Activated T-helper 2 cell treated with anti-CD3 and anti-CD28 coated beads, Interferon-gamma antibody, Interleukin-2, Interleukin-4, amounts not matched to agents 10 μg/mL and 5 μg/mL and 100 μg/mL, durations not matched to agents 14 hours and 24 hours and 36 hours (primary cell): ENCODE measurements around the gene VSNL1. TPM values are rescaled to one million over a fixed set of nuclear protein-coding genes. Genes with fewer than 3 reads are reported as not detected.
A peak's percentile ranks its signal among the peaks of the same experiment; 100 is the strongest.

Experiments
- DNase-seq: peaks from one replicate; pipeline ENCODE4 v3.0.0; 2021; ENCODE audit warnings: low spot score
- H3K27ac Mint-ChIP-seq: one replicate; pipeline ENCODE4 v1.8.0; 2021; ENCODE audit warnings: mixed read lengths
- H3K27me3 Mint-ChIP-seq: one replicate; pipeline ENCODE4 v1.8.0; 2021; ENCODE audit warnings: low read depth, mixed read lengths
- H3K36me3 Mint-ChIP-seq: one replicate; pipeline ENCODE4 v1.8.0; 2021; ENCODE audit warnings: low read depth, mixed read lengths
- H3K4me1 Mint-ChIP-seq: one replicate; pipeline ENCODE4 v1.8.0; 2021; ENCODE audit warnings: low read depth, mixed read lengths
- H3K4me3 Mint-ChIP-seq: one replicate; pipeline ENCODE4 v1.8.0; 2021; ENCODE audit warnings: low read depth, mild to moderate bottlenecking, moderate library complexity, mixed read lengths
- H3K9me3 Mint-ChIP-seq: one replicate; pipeline ENCODE4 v1.8.0; 2021; ENCODE audit warnings: mixed read lengths
- intact Hi-C: fragments of 100-400 bp; cut with micrococcal nuclease; formaldehyde crosslinking; loops from one replicate; pipeline ENCODE4 v1.15.1; 2023
- total RNA-seq: library from RNA; stranded (reverse); gene quantifications from 2 replicates; pipeline ENCODE4 v1.2.3, GENCODE V29; 2022

Gene VSNL1
- total RNA-seq, 1 donor from 2014 or later = not detected

DNA sequence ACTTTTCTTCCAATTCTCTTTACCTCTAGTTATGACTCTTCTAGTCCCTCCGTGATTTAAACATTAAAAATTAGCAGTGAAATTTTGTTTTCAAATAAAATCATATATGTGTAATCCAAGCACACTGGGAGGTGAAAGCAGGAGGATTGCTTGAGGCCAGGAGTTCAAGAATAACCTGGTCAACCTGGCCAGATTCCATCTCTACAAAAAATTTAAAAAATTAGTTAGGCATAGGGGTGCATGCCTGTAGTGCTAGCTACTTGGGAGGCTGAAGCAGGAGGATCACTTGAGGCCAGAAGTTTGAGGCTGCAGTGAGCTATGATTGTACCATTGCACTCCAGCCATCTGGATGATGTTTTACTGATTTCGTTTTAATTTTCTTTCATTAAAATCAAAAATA, 7.0 kb upstream of the VSNL1 start:
- Mint-ChIP-seq H3K9me3 (no peaks in the 10 kb centered on the region), H3K36me3 (no peaks in the 10 kb centered on the region), H3K27me3 (peaks cover 24% of the 10 kb centered on the region), H3K4me1 (peaks cover 3% of the 10 kb centered on the region), H3K27ac (no peak overlapping the region), H3K4me3 (no peak overlapping the region)
- intact Hi-C loops = no loop called here
- no peak for DNase-seq

DNA sequence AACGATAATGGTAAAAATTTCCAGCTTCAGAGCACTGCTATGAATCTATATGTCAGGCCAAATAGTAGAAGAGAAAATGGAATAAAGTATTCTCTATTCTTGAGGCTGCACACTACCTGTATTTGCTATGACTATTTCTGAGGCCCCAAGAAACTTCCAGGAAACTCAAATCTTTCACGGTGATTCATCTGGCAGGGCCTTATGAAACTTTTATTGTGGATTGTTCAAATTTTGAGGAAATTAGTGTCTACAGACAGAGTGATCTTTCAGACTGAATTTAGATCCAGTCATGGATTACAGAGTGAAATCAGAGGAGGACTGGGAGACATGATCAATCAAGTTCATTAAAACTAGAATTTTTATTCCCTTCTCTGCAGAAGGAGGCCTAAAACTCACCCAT, 4.1 kb upstream of the VSNL1 start:
- Mint-ChIP-seq H3K27ac (no peak overlapping the region), H3K9me3 (no peaks in the 10 kb centered on the region), H3K4me1 (peaks cover 7% of the 10 kb centered on the region), H3K4me3 (no peak overlapping the region), H3K27me3 (peaks cover 49% of the 10 kb centered on the region), H3K36me3 (no peaks in the 10 kb centered on the region)
- no peak for DNase-seq
- intact Hi-C loops = loop anchor here (5.0 kb wide), 2 partner anchors 1594 to 1821 kb away; partner anchors contain the start of genes MYCN and OSR1

DNA sequence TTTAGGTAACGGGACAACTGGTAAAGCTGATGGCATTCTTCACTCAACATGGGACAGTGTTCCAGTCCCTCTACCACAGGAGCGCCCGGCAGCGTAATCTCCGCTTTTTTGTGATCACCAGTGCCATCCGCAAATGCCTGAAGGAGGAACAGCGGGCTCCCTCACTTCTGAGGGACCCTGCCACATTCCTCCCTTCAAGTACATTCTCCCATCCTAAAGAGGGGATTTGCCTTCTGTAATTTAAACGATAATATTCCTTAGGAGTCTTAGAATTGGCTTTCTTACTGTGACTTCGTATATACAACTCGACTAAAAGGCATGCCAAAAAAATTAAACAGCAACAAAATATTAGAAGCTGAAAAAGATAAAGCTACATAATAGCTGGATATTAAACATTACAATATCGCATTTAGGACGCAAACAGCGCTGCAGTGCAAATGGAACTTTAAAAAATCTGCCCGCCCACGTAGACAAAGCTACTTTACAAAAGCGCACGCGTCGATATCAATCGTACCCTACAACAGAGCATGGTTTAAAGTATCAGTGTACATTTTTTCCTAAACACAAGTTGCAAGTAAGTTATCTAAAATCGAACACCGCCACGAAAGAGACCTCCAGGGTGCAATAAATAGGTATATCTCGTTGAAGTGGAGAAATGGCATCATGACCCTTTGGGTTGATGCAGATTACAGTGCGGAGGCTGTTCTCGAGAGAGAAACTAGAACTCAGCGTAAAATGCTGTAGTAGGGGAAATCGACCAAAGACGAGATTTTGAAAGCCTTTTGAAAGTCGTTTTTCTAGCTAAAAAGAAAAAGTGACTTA, 2.3 kb upstream of the VSNL1 start:
- Mint-ChIP-seq H3K36me3 (no peaks in the 10 kb centered on the region), H3K4me1 (peaks cover 8% of the 10 kb centered on the region), H3K27ac (no peak overlapping the region), H3K27me3 (peaks cover 61% of the 10 kb centered on the region), H3K9me3 (no peaks in the 10 kb centered on the region), H3K4me3 (peak overlapping the region; percentile 26)
- DNase-seq = no peak
- intact Hi-C loops = loop anchor here (5.0 kb wide), 2 partner anchors 1596 to 1819 kb away; partner anchors contain the start of genes MYCN and OSR1

GRCh38 chr2:17538844-17539554, 1.5 kb upstream of the VSNL1 start:
- intact Hi-C loops = loop anchor here (5.0 kb wide), 2 partner anchors 1597 to 1818 kb away; partner anchors contain the start of genes MYCN and OSR1
- DNase-seq = no peak
- H3K4me1 Mint-ChIP-seq = peaks cover 8% of the 10 kb centered on the region
- no peaks in the 10 kb centered on the region for H3K9me3 Mint-ChIP-seq
- H3K27ac Mint-ChIP-seq = no peak overlapping the region
- H3K36me3 Mint-ChIP-seq = no peaks in the 10 kb centered on the region
- no peak overlapping the region for H3K4me3 Mint-ChIP-seq
- H3K27me3 Mint-ChIP-seq = peaks cover 66% of the 10 kb centered on the region

- Mint-ChIP-seq H3K9me3 (no peaks in the 10 kb centered on the region), H3K36me3 (no peaks in the 10 kb centered on the region), H3K4me1 (peaks cover 8% of the 10 kb centered on the region), H3K27ac (no peak overlapping the region), H3K27me3 (peaks cover 70% of the 10 kb centered on the region), H3K4me3 (no peak overlapping the region)
- no peak for DNase-seq
- intact Hi-C loops = loop anchor here (5.0 kb wide), 3 partner anchors 338 to 1818 kb away; partner anchors contain the start of genes KCNS3, MYCN and OSR1
These were observed 844 bp upstream of the VSNL1 start for GRCh38 chr2:17539611-17540092.

DNA sequence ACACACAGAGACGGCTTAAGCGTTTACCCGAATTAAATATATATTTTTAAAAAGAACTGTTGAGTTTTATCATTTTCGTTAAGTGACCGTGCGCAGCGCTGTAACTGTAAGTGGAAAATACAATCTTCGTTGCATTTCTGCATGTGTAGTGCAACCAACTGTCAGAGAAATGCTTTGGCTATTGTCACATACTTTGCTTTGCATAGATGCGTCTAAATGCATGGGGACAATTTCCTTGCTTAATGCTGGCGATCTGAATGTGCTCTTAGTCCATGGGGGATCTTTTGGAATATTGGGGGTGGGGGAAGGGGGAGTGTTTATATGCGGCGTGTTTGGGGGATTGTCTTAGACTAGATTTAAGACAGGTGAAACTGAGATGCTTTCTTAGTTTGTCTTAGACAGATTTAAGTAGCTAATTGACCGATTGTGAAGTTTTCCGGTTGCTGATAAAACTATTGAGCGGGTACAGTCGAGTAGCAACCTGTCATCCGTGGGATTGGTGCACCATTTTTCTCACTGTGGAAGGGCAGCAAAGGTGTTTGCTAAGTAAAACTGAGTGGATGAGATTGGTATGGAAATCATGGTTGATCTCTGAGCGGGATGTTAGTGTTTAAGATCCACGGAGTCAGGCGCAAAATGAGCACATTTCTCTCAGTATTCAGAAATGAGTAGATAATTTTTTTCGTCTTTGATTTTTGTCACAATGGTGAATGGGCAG, 476 bp downstream of the VSNL1 start:
- DNase-seq = no peak
- H3K36me3 Mint-ChIP-seq = no peaks in the 10 kb centered on the region
- H3K4me1 Mint-ChIP-seq = peaks cover 8% of the 10 kb centered on the region
- no peaks in the 10 kb centered on the region for H3K9me3 Mint-ChIP-seq
- no peak overlapping the region for H3K4me3 Mint-ChIP-seq
- H3K27me3 Mint-ChIP-seq = peaks cover 65% of the 10 kb centered on the region
- intact Hi-C loops = loop anchor here (5.0 kb wide), 1 partner anchor 336 kb away; the partner anchor contains the start of gene KCNS3
- no peak overlapping the region for H3K27ac Mint-ChIP-seq

GRCh38 chr2:17541531-17541950, 1.0 kb downstream of the VSNL1 start:
- H3K4me1 Mint-ChIP-seq = peaks cover 8% of the 10 kb centered on the region
- H3K9me3 Mint-ChIP-seq = no peaks in the 10 kb centered on the region
- intact Hi-C loops = loop anchor here (5.0 kb wide), 1 partner anchor 336 kb away; the partner anchor contains the start of gene KCNS3
- DNase-seq = no peak
- peaks cover 60% of the 10 kb centered on the region for H3K27me3 Mint-ChIP-seq
- H3K36me3 Mint-ChIP-seq = no peaks in the 10 kb centered on the region
- H3K27ac Mint-ChIP-seq = no peak overlapping the region
- no peak overlapping the region for H3K4me3 Mint-ChIP-seq

DNA sequence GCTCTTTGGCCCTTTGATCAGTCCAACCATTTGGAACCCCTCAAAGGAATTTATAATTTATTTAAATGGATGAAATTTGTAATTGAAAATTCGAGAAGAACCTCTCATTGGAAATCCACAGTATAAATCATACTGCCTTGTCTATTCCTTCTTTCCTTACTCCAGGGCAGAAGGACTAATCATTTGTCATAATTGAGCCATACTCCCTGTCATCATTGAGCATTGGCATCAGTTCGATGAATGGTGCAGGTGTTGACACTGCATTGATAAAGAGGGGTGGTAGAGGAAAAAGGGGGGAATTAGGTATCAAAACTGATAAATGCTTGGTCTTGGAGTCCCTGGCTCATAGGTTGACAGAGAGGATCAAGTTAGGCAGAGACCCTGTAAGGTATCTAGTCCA, 2.0 kb downstream of the VSNL1 start:
- intact Hi-C loops = loop anchor here (5.0 kb wide), 1 partner anchor 335 kb away; the partner anchor contains the start of gene KCNS3
- Mint-ChIP-seq H3K9me3 (no peaks in the 10 kb centered on the region), H3K27me3 (peaks cover 56% of the 10 kb centered on the region)

GRCh38 chr2:17543131-17543660, 2.7 kb downstream of the VSNL1 start:
- no peak for DNase-seq
- Mint-ChIP-seq H3K4me1 (peaks cover 8% of the 10 kb centered on the region), H3K27me3 (peaks cover 53% of the 10 kb centered on the region), H3K27ac (no peak overlapping the region), H3K36me3 (no peaks in the 10 kb centered on the region), H3K9me3 (no peaks in the 10 kb centered on the region), H3K4me3 (no peak overlapping the region)
- intact Hi-C loops = loop anchor here (5.0 kb wide), 1 partner anchor 334 kb away; the partner anchor contains the start of gene KCNS3

More for the DNA sequence above, 2.0 kb downstream of the VSNL1 start:
- Mint-ChIP-seq H3K27ac (no peak overlapping the region), H3K4me3 (no peak overlapping the region), H3K36me3 (no peaks in the 10 kb centered on the region), H3K4me1 (peaks cover 8% of the 10 kb centered on the region)
- DNase-seq = no peak

DNA sequence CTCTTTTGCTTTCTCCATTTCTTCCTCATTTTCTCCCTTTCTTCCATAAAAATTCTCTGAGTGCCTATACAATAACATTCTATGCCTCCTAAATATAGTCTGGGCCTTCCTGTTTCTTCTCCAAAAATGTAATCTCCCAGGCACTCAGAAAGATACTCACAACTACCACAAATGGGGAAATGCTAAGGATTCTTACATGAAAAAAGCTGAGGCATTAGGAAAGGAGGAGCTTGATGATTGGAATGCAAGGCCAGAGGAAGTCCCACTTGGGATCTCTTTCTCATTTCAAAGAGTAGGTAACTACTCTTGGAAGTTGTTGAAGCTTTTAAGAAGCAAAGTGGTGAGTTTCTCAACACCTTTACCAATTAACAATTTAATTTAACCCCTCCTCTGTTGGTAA, 3.4 kb downstream of the VSNL1 start:
- no peak for DNase-seq

DNA sequence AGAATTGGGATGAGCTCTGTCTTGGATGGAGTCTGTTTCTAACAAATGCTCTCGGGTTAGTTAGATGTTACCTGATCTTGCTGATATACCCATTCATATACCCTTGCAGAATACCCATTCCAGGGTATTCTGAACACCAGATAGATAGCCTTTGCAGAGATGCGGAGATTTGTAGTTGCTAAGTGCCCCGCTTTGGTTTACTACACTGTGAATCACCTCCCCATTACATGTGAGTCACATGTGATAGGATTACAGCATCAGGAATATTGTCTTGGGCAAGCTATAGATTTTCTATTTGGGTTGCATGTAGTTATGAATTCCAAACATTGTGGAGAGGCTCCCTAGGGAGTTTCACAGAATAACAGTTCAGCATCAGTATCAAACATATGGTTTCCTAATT, 3.8 kb downstream of the VSNL1 start:
- intact Hi-C loops = loop anchor here (5.0 kb wide), 1 partner anchor 333 kb away; the partner anchor contains the start of gene KCNS3
- no peak overlapping the region for H3K27ac Mint-ChIP-seq
- peaks cover 46% of the 10 kb centered on the region for H3K27me3 Mint-ChIP-seq
- H3K4me3 Mint-ChIP-seq = no peak overlapping the region
- no peak for DNase-seq
- no peaks in the 10 kb centered on the region for H3K9me3 Mint-ChIP-seq
- H3K36me3 Mint-ChIP-seq = no peaks in the 10 kb centered on the region
- peaks cover 5% of the 10 kb centered on the region for H3K4me1 Mint-ChIP-seq

More for the DNA sequence above, 3.4 kb downstream of the VSNL1 start:
- H3K36me3 Mint-ChIP-seq = no peaks in the 10 kb centered on the region
- H3K4me3 Mint-ChIP-seq = no peak overlapping the region
- no peaks in the 10 kb centered on the region for H3K9me3 Mint-ChIP-seq
- H3K4me1 Mint-ChIP-seq = peaks cover 5% of the 10 kb centered on the region
- peaks cover 49% of the 10 kb centered on the region for H3K27me3 Mint-ChIP-seq
- no peak overlapping the region for H3K27ac Mint-ChIP-seq
- intact Hi-C loops = loop anchor here (5.0 kb wide), 1 partner anchor 333 kb away; the partner anchor contains the start of gene KCNS3
